Measurements from ENCODE around the gene TNNI2.
"Not testable (repeated sequence)": the region's sequence is repeated elsewhere in the genome, so short reads cannot be mapped to it uniquely, and the experiment has no call there.

The TNNI2 gene

DNA sequence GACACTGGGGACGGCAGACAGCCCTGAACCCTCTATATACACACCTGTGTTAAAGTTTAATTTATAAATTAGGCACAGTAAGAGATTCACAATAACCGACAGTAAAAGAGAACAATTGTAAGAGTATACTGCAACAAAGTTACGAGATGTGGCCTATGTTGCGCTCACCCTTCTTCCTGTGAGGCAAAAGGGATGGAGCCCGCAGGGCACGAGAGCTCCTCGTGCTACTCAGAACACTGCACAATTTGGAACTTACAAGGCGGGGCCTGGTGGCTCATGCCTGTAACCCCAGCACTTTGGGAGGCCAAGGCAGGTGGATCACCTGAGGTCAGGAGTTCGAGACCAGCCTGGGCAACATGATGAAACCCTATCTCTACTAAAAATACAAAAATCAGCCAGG is 25.4 kb upstream of the TNNI2 start:
- H3K4me1 Mint-ChIP-seq; H3K4me3 Mint-ChIP-seq; DNase-seq (ENCODE audit: low spot score in 2 of 2); ATAC-seq (ENCODE audit: low read depth); H3K9me3 Mint-ChIP-seq; H3K27ac Mint-ChIP-seq; H3K36me3 Mint-ChIP-seq: not testable (repeated sequence)
- peaks cover 12% of the 10 kb centered on the region for H3K27me3 Mint-ChIP-seq

GRCh38 chr11:1814691-1815090 is 24.1 kb upstream of the TNNI2 start:
- Mint-ChIP-seq H3K4me3 (no peak overlapping the region), H3K9me3 (peaks cover 5% of the 10 kb centered on the region), H3K4me1 (no peaks in the 10 kb centered on the region), H3K27ac (no peak overlapping the region), H3K27me3 (peaks cover 13% of the 10 kb centered on the region), H3K36me3 (peaks cover 3% of the 10 kb centered on the region)
- no peak for ATAC-seq (ENCODE audit: low read depth)
- DNase-seq (ENCODE audit: low spot score in 2 of 2) = no peak

DNA sequence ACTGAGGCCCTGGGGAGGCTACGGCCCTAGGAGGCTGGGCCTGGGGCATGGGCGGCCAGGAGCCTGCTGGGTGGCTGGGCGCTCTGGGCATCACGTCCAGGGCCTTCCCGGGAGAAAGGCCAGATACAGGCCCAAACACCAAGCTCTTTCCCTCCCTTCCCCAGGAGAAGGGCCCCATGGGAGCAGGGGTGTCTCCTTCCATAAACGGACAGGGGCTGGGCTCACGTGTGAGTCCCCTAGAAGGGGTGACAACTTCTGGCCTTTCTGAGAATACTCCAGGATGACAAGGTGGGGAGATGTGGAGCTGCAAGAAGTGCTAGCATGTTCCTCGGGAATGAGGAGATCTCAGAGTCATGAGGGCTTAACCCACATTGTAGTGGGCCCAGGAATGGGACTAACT is 23.5 kb upstream of the TNNI2 start:
- Mint-ChIP-seq H3K9me3 (peaks cover 5% of the 10 kb centered on the region), H3K36me3 (peaks cover 3% of the 10 kb centered on the region), H3K4me3 (no peak overlapping the region), H3K27ac (no peak overlapping the region), H3K4me1 (no peaks in the 10 kb centered on the region), H3K27me3 (peaks cover 13% of the 10 kb centered on the region)
- ATAC-seq (ENCODE audit: low read depth) (no peak), DNase-seq (ENCODE audit: low spot score in 2 of 2) (no peak)

DNA sequence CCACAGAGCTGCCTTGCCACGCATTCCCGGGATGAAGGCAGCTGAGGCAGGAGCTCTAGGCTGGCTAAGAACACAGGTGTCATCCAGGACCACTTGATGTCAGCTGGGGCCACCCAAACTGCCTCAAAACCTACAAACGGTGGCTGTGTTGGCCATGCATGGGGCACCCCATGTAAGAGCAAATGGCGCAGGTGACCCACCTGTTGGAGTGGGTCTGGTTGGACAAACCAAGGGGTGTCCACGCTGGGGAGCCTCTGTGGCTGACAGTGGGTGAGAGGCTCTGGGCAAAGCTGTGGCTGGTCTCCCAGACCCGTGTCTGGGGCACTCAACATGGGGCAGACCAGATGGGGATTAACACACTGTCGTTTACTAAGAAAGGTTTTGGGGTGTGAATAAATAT is 23.0 kb upstream of the TNNI2 start:
- no peak overlapping the region for H3K4me3 Mint-ChIP-seq

GRCh38 chr11:1817000-1817399 is 21.8 kb upstream of the TNNI2 start:
- Mint-ChIP-seq H3K9me3 (peaks cover 9% of the 10 kb centered on the region), H3K36me3 (peaks cover 3% of the 10 kb centered on the region), H3K27me3 (peaks cover 22% of the 10 kb centered on the region), H3K4me3 (no peak overlapping the region), H3K4me1 (no peaks in the 10 kb centered on the region), H3K27ac (no peak overlapping the region)
- DNase-seq (ENCODE audit: low spot score in 2 of 2) (no peak), ATAC-seq (ENCODE audit: low read depth) (no peak)

More for the DNA sequence above, 23.0 kb upstream of the TNNI2 start:
- H3K4me1 Mint-ChIP-seq = no peaks in the 10 kb centered on the region
- no peak for DNase-seq (ENCODE audit: low spot score in 2 of 2)
- no peak overlapping the region for H3K27ac Mint-ChIP-seq
- peaks cover 5% of the 10 kb centered on the region for H3K9me3 Mint-ChIP-seq
- peaks cover 3% of the 10 kb centered on the region for H3K36me3 Mint-ChIP-seq
- peaks cover 13% of the 10 kb centered on the region for H3K27me3 Mint-ChIP-seq
- no peak for ATAC-seq (ENCODE audit: low read depth)

DNA sequence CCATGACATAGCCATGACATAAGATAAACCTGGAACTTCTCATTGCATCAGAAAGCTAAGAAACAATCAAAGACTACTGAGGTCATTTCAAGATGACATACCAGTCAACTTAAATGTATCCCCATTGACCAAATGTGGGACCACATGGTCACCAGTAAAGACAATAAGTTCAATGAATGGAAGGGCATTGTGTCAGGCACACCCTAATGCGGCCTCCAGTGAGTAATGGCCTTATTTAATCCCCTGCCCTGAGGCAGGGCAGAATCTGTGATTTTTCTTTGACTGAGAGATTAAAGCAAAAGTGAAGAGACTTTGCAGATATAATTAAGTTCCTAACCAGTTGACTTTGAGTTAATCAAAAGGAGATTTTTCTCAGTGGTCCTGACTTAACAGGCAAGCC is 21.3 kb upstream of the TNNI2 start:
- DNase-seq (ENCODE audit: low spot score in 2 of 2) = no peak
- H3K27ac Mint-ChIP-seq = no peak overlapping the region
- ATAC-seq (ENCODE audit: low read depth) = no peak
- no peak overlapping the region for H3K4me3 Mint-ChIP-seq
- H3K4me1 Mint-ChIP-seq = no peaks in the 10 kb centered on the region
- peaks cover 19% of the 10 kb centered on the region for H3K27me3 Mint-ChIP-seq
- peaks cover 9% of the 10 kb centered on the region for H3K9me3 Mint-ChIP-seq
- peaks cover 3% of the 10 kb centered on the region for H3K36me3 Mint-ChIP-seq

DNA sequence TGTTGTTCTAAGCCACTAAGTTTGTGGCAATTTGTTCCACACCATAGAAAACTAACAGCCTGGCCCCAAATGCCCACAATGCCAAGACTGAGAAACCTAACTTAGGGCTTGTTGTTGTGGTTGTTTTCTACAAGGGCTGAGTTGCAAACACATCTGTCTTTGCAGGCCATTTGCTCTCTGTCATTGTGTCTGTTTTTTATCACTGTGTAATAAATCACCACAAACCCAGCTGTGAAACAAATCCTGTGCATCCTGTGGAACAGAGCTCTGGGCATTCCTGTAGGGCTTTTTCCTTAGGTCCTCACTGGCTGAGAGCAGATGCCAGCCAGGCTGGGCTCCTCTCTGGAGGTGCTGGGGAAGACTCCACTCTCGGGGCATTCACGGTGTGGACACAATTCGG is 19.7 kb upstream of the TNNI2 start:
- no peak for ATAC-seq (ENCODE audit: low read depth)
- Mint-ChIP-seq H3K27ac (no peak overlapping the region), H3K4me1 (peaks cover 1% of the 10 kb centered on the region), H3K9me3 (peaks cover 9% of the 10 kb centered on the region), H3K4me3 (no peak overlapping the region), H3K36me3 (peaks cover 3% of the 10 kb centered on the region), H3K27me3 (peaks cover 19% of the 10 kb centered on the region)
- DNase-seq (ENCODE audit: low spot score in 2 of 2) = no peak

- Mint-ChIP-seq H3K36me3 (peaks cover 3% of the 10 kb centered on the region), H3K4me3 (no peak overlapping the region), H3K27me3 (peaks cover 20% of the 10 kb centered on the region), H3K9me3 (peaks cover 9% of the 10 kb centered on the region), H3K27ac (no peak overlapping the region), H3K4me1 (peaks cover 2% of the 10 kb centered on the region)
- ATAC-seq (ENCODE audit: low read depth) = no peak
- DNase-seq (ENCODE audit: low spot score in 2 of 2) = no peak
Measured at GRCh38 chr11:1820463-1821325, 18.1 kb upstream of the TNNI2 start.

- H3K36me3 Mint-ChIP-seq = peaks cover 3% of the 10 kb centered on the region
- H3K9me3 Mint-ChIP-seq = peaks cover 9% of the 10 kb centered on the region
Measured at GRCh38 chr11:1821562-1821961, 17.2 kb upstream of the TNNI2 start.

GRCh38 chr11:1822648-1823375 is 16.0 kb upstream of the TNNI2 start:
- Mint-ChIP-seq H3K4me3 (no peak overlapping the region), H3K36me3 (peaks cover 3% of the 10 kb centered on the region), H3K27ac (no peak overlapping the region), H3K9me3 (peaks cover 9% of the 10 kb centered on the region), H3K4me1 (peaks cover 2% of the 10 kb centered on the region), H3K27me3 (peaks cover 25% of the 10 kb centered on the region)
- DNase-seq (ENCODE audit: low spot score in 2 of 2) (no peak), ATAC-seq (ENCODE audit: low read depth) (no peak)

More at GRCh38 chr11:1821562-1821961, 17.2 kb upstream of the TNNI2 start:
- peaks cover 20% of the 10 kb centered on the region for H3K27me3 Mint-ChIP-seq
- no peak overlapping the region for H3K4me3 Mint-ChIP-seq
- H3K27ac Mint-ChIP-seq = no peak overlapping the region
- no peak for DNase-seq (ENCODE audit: low spot score in 2 of 2)
- no peak for ATAC-seq (ENCODE audit: low read depth)
- H3K4me1 Mint-ChIP-seq = peaks cover 2% of the 10 kb centered on the region

- H3K4me3 Mint-ChIP-seq = no peak overlapping the region
- H3K9me3 Mint-ChIP-seq = peaks cover 9% of the 10 kb centered on the region
- peak in 1 of 2 donors; percentile 10 for DNase-seq (ENCODE audit: low spot score in 2 of 2)
- H3K36me3 Mint-ChIP-seq = peaks cover 3% of the 10 kb centered on the region
- peaks cover 2% of the 10 kb centered on the region for H3K4me1 Mint-ChIP-seq
- no peak for ATAC-seq (ENCODE audit: low read depth)
- H3K27ac Mint-ChIP-seq = no peak overlapping the region
- peaks cover 25% of the 10 kb centered on the region for H3K27me3 Mint-ChIP-seq
Measured at GRCh38 chr11:1823376-1824220, 15.2 kb upstream of the TNNI2 start.

DNA sequence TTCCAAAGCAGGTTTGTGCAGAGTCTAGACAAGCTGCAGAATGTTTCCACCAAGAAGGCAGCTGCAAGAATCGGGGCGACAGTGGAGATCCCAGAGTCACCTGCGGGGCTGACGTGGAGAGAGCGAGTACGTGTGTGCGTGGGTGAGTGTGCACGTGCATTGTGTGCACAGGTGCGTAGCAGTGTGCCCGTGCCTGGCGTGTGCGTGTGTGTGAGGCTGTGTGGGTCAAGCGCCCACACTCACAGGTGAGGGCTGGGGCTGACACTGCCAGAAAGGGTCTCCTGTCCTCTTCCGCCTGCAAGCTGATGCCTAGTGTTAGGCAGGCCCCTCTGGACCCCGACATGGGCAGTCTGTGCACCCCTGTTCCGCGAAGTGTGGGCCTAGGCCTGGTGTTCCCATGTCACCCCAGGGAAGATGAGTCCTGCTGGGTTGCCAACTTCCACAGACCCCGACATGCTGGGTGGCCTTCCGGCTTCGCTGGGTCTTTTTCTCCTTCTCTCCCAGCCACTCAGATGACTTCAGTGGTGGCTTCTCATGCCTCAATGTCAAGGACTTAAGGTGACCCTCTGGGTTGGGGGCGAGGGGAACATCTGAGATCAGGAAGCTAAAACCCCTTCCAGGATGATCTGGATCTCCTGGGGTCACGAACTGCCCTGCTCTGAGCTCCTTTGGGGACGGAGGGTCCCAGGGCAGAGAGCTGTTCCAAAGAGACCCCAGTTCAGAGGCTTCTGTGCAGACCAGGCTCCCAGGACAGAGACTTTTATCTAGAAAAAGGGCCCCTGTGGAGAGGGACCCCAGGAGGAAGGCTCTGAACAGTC is 14.4 kb upstream of the TNNI2 start:
- no peak for ATAC-seq (ENCODE audit: low read depth)
- peaks cover 27% of the 10 kb centered on the region for H3K27me3 Mint-ChIP-seq
- H3K27ac Mint-ChIP-seq = no peak overlapping the region
- DNase-seq (ENCODE audit: low spot score in 2 of 2) = no peak
- H3K4me3 Mint-ChIP-seq = no peak overlapping the region
- H3K4me1 Mint-ChIP-seq = peaks cover 2% of the 10 kb centered on the region
- H3K9me3 Mint-ChIP-seq = peaks cover 6% of the 10 kb centered on the region
- H3K36me3 Mint-ChIP-seq = peaks cover 2% of the 10 kb centered on the region

DNA sequence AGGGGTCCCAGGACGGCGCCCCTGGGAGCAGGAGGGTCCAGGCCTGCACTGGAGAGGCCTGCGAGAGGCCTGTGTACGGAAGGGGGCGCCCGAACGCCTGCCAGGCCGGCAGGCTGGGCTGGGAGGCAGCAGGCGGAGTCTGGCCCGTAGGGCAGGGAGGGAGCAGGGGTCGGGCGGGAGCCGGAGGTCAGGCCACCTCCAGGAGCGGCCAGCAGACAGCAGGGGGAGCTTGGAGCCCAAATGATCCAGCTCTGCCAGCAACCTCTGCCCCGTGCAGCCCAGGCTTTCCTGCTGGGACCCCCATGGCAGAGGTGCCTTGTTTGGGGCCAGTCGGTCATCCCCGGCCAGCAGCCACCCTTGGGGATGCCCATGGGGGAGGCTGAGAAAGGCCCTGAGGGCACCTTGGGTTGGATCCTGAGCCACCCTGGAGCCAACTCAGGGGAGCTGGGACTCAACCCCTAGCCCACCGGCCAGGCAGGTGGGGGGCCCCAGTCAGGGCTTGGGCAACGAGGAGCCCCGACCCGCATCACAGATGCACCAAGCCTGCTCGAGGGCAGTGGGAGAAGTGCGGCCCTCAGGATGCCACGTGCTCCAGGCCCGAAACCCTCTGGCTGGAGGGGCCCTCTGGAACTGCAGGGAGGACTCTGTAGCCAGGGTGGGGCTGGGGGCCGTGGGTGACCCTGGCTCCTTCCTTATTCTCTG is 13.6 kb upstream of the TNNI2 start:
- H3K36me3 Mint-ChIP-seq = no peaks in the 10 kb centered on the region
- peaks cover 4% of the 10 kb centered on the region for H3K9me3 Mint-ChIP-seq
- DNase-seq (ENCODE audit: low spot score in 2 of 2) = peak in 1 of 2 donors; percentile 20
- H3K4me3 Mint-ChIP-seq = no peak overlapping the region
- peak; percentile 50 for ATAC-seq (ENCODE audit: low read depth)
- peaks cover 2% of the 10 kb centered on the region for H3K4me1 Mint-ChIP-seq
- H3K27ac Mint-ChIP-seq = no peak overlapping the region
- H3K27me3 Mint-ChIP-seq = peaks cover 24% of the 10 kb centered on the region
